GM20000 (cell line): ENCODE results near the gene ADGRD2.

Source experiments
- DNase-seq: peaks from one replicate; pipeline ENCODE4 v3.0.0; 2012; ENCODE audit warnings: low spot score
- TF ChIP-seq, protein P1 (sequence below): IDR thresholded peaks from 2 replicates; pipeline ENCODE4 v1.5.1; 2012; ENCODE audit warnings: mild to moderate bottlenecking, control low read depth; ENCODE audit errors: extremely low read depth, missing control alignments

The ADGRD2 gene

DNA sequence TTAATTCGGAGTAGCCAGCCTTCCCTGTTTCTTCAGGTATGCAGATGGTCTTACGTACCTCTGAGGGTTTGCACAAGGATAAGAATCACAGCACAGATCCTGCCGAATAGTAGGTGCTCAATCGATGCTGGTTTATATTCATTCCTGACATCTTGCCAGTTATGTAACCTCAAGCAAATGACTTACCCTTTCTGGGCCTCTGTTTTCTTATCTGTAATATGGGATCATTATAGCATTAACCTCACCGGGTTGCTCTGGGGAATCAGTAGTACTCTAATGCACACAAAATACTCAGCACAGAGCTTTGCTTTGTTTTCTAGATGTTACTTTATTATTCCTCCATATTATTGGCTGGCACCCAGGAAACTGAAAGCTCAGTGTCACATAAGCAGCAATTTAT lies 64.6 kb downstream of the ADGRD2 start:
- no peak for DNase-seq
- TF ChIP-seq, protein P1, sequence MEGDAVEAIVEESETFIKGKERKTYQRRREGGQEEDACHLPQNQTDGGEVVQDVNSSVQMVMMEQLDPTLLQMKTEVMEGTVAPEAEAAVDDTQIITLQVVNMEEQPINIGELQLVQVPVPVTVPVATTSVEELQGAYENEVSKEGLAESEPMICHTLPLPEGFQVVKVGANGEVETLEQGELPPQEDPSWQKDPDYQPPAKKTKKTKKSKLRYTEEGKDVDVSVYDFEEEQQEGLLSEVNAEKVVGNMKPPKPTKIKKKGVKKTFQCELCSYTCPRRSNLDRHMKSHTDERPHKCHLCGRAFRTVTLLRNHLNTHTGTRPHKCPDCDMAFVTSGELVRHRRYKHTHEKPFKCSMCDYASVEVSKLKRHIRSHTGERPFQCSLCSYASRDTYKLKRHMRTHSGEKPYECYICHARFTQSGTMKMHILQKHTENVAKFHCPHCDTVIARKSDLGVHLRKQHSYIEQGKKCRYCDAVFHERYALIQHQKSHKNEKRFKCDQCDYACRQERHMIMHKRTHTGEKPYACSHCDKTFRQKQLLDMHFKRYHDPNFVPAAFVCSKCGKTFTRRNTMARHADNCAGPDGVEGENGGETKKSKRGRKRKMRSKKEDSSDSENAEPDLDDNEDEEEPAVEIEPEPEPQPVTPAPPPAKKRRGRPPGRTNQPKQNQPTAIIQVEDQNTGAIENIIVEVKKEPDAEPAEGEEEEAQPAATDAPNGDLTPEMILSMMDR = no peak

DNA sequence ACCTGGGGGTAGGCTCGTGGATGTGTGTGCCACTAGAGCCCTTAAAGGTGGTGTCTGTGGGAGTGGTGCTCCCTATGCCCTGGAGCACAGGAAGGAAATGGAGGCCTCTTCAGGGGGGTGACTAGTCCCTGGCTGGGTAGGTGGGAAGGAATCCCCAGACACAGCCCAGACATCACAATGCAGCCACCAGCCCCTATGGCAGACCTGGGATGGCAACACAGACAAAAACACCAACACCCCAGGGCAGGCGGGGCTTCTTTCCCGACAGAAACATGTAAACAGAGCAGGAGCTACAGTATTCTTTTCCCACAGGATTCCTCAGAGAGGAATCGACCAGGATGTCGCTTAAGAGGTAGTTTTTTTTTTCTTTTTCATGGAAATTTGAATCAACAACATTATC lies 67.3 kb downstream of the ADGRD2 start:
- TF ChIP-seq, protein P1 = no peak
- no peak for DNase-seq

DNA sequence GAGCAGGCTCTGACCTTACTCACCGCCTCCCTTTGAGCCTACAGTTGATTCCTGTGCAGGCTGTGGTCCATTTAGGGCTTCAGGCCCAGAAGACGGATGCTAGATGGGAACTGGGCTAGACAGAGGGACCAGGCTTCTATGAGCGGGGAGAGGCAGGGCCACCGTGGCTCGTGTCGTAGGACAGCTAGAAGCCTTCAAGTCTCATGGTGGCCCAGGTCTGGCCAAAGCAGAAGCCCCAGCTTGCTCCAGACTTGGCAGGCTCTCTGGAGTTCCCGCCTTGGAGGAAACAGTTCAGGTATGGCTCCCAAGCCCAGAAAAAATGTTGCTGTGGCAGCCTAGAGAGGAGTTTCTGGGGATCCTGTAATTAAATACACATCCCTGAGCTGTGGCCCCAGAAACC lies 67.9 kb downstream of the ADGRD2 start:
- TF ChIP-seq, protein P1 = no peak
- DNase-seq = no peak

DNA sequence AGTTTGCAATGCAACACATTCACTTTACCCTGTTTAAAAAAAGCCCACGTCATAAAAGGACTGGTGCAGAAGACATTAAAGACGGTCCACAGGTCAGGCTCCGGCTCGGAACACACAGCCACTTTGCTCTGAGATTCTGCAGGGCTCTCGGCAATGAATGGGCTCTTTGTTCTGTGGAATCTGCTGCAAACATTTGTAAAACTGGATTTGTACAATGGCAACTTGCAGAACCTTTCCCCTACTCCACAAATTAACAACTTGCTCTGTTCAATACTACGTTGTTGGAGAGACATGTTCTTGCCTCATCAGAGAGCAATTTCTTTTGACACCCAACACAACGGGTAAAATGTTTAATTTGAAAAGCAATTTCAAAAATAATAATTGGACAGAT lies 70.0 kb downstream of the ADGRD2 start:
- no peak for DNase-seq

DNA sequence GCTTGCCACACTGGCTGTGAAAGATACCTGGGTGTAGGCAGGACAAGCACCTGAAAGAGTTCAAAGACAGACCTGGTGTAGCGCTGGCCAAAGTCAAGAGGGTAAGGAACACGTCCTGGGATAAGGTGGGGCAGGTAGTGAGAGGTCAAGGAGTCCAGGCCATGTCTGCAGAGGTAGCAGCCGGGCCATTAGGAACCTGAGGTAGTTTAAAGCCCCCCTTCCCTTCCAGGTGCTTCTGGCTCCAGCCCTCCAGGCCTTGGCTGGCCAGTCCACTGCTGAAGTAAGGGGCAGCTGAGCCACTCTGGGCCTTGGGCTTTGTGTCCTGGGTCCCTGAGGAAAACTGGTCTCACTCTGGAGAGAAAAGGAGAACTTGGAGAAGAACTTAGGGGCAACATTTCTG lies 70.9 kb downstream of the ADGRD2 start:
- no peak for DNase-seq
- TF ChIP-seq, protein P1 = no peak

More for the DNA sequence above, 70.0 kb downstream of the ADGRD2 start:
- TF ChIP-seq, protein P1 = no peak

DNA sequence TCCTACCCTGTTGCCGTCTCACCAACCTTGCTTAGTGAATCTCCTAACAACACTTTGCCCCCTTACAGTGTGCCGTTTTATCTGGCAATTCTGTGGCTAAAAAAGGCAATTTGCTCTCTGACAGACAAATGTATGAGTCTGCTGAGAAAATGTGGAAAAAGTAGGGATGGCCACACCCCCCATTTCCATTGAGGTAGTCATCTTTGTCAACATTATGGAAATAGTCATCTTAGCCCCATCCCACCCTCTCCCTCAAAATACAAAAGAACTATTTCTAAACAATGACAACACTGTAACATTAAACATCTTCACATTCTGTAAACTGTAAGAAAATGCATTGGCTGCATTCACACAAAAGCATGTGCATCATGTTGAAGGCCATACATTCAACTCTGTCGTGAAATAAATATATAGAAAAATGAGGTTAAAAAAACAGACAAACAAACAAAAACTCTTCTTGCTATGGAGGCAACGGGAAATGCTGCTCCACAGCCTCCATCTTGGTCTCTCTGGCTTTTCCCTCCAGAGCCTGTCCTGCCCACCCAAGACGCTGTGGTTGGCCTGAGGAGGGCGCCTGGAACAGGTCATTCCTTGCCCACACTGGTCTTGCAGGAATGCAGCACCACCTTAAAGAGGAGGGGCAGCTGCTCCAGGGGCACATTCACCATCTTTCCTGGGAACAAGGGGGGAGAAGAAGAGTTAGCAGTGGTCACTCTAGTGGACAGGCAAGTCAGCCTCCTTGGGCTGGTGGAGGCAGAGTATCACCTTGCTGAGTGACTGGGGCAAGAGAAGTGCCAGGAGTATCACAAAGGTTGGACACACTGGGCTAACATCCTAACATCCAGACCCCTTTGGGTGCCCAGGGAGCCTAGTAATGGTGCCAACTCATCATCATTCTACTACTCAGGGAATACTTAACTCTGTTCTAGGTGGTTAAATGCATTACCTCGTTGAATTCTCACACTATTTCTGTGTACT lies 72.2 kb downstream of the ADGRD2 start:
- no peak for DNase-seq
- TF ChIP-seq, protein P1 = no peak

DNA sequence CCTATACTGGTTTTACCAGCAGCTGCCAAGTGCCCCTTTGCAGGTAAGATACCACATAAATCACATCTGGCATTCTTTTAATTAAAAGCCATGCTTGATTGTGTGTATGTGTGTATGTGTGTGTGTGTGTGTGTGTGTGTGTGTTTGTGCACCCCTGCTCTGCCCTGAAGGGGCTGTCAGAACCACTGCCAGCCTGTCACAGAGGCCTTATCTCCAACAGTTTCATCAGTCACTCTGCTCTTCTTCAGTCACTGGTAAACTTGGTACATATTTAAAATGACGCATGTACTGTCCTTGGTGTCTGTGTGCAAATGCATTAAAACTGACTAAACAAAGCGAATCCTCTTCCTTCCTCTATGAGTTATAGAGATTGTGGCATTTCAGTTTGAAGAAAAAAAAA lies 75.9 kb downstream of the ADGRD2 start:
- TF ChIP-seq, protein P1 = no peak

More for the DNA sequence above, 75.9 kb downstream of the ADGRD2 start:
- no peak for DNase-seq
